Liver (tissue), 9 donors: ENCODE measurements around the gene TSKU. TPM values are rescaled to one million over a fixed set of nuclear protein-coding genes. Genes with fewer than 3 reads are reported as not detected.

Experiments
- DNase-seq: peaks from one replicate; pipeline ENCODE4 v3.0.0-alpha.2; 2017; ENCODE audit warnings: low spot score
- H3K27ac ChIP-seq, 2 donors: one replicate each; pipeline ENCODE4 v1.7.0; 2013; ENCODE audit warnings: inconsistent platforms in 2 of 2, low read length in 2 of 2, control low read depth in 1 of 2, low read depth in 1 of 2, mild to moderate bottlenecking in 1 of 2
- H3K27me3 ChIP-seq, 4 donors: one replicate each; pipeline versions ENCODE4 v1.6.1 to v1.7.0; 2013; ENCODE audit warnings: low read length in 3 of 4, inconsistent platforms in 1 of 4, mild to moderate bottlenecking in 1 of 4, moderate library complexity in 1 of 4; ENCODE audit not compliant: control insufficient read depth in 4 of 4, insufficient read depth in 4 of 4
- H3K36me3 ChIP-seq, 4 donors: one replicate each; pipeline versions ENCODE4 v1.6.1 to v1.7.0; 2013; ENCODE audit warnings: low read length in 3 of 4, mild to moderate bottlenecking in 3 of 4, low read depth in 1 of 4, moderate library complexity in 1 of 4; ENCODE audit not compliant: control insufficient read depth in 4 of 4, insufficient read depth in 3 of 4
- H3K4me1 ChIP-seq, 4 donors: one replicate each; pipeline versions ENCODE4 v1.6.1 to v1.7.0; 2013; ENCODE audit warnings: low read length in 3 of 4, mild to moderate bottlenecking in 3 of 4, moderate library complexity in 1 of 4; ENCODE audit not compliant: control insufficient read depth in 4 of 4, insufficient read depth in 4 of 4
- H3K4me3 ChIP-seq, 3 donors: one replicate each; pipeline versions ENCODE4 v1.6.1 to v1.7.0; 2013; ENCODE audit warnings: low read length in 3 of 3, control low read depth in 1 of 3, low read depth in 1 of 3, mild to moderate bottlenecking in 1 of 3
- H3K9ac ChIP-seq, 2 donors: one replicate each; pipeline ENCODE4 v1.7.0; 2013; ENCODE audit warnings: low read length in 2 of 2, mild to moderate bottlenecking in 2 of 2, moderate library complexity in 2 of 2, control low read depth in 1 of 2, low read depth in 1 of 2
- H3K9me3 ChIP-seq, 4 donors: one replicate each; pipeline versions ENCODE4 v1.6.1 to v1.7.0; 2013; ENCODE audit warnings: low read length in 3 of 4; ENCODE audit not compliant: control insufficient read depth in 4 of 4
- ATF3 ChIP-seq: IDR thresholded peaks from 2 replicates; pipeline ENCODE4 v1.6.1; 2016; ENCODE audit warnings: antibody characterized with exemption
- CTCF ChIP-seq: fragments of 150-350 bp; IDR thresholded peaks from 2 replicates; pipeline ENCODE4 v1.5.1; 2017; ENCODE audit warnings: improper control_type of control experiment, low read depth, low read length; ENCODE audit not compliant: missing input control
- EGR1 ChIP-seq, 2 donors: IDR thresholded peaks; 2 replicates each; pipeline ENCODE4 v1.6.1; 2016 to 2018; ENCODE audit warnings: antibody characterized with exemption in 2 of 2, low read depth in 2 of 2
- FOXA1 ChIP-seq: IDR thresholded peaks from 2 replicates; pipeline ENCODE4 v1.6.1; 2016; ENCODE audit warnings: antibody characterized with exemption
- FOXA2 ChIP-seq: IDR thresholded peaks from 2 replicates; pipeline ENCODE4 v1.6.1; 2016; ENCODE audit warnings: antibody characterized with exemption
- GABPA ChIP-seq, 2 donors: IDR thresholded peaks in 1 of 2; conservative IDR thresholded peaks in 1 of 2; 2 replicates each; pipeline ENCODE4 v1.6.1; 2016; ENCODE audit warnings: antibody characterized with exemption in 2 of 2, mild to moderate bottlenecking in 1 of 2, moderate library complexity in 1 of 2
- HNF4A ChIP-seq, 2 donors: conservative IDR thresholded peaks; 2 replicates each; pipeline ENCODE4 v1.6.1; 2016; ENCODE audit warnings: antibody characterized with exemption in 2 of 2, mild to moderate bottlenecking in 2 of 2
- HNF4G ChIP-seq: IDR thresholded peaks from 2 replicates; pipeline ENCODE4 v1.6.1; 2016; ENCODE audit warnings: antibody characterized with exemption
- JUND ChIP-seq, 2 donors: IDR thresholded peaks; 2 replicates each; pipeline ENCODE4 v1.6.1; 2016; ENCODE audit warnings: antibody characterized with exemption in 2 of 2
- MAX ChIP-seq: IDR thresholded peaks from 2 replicates; pipeline ENCODE4 v1.6.1; 2016; ENCODE audit warnings: antibody characterized with exemption
- NR2F2 ChIP-seq: IDR thresholded peaks from 2 replicates; pipeline ENCODE4 v1.6.1; 2016; ENCODE audit warnings: antibody characterized with exemption
- RAD21 ChIP-seq, 2 donors: IDR thresholded peaks; 2 replicates each; pipeline ENCODE4 v1.6.1; 2016; ENCODE audit warnings: antibody characterized with exemption in 2 of 2, mild to moderate bottlenecking in 2 of 2
- REST ChIP-seq: IDR thresholded peaks from 2 replicates; pipeline ENCODE4 v1.6.1; 2016; ENCODE audit warnings: antibody characterized with exemption, mild to moderate bottlenecking
- RXRA ChIP-seq, 2 donors: IDR thresholded peaks; 2 replicates each; pipeline ENCODE4 v1.6.1; 2017 to 2018; ENCODE audit warnings: antibody characterized with exemption in 2 of 2, mild to moderate bottlenecking in 1 of 2
- TAF1 ChIP-seq: conservative IDR thresholded peaks from 2 replicates; pipeline ENCODE4 v1.6.1; 2016; ENCODE audit warnings: antibody characterized with exemption, mild to moderate bottlenecking
- YY1 ChIP-seq: IDR thresholded peaks from 2 replicates; pipeline ENCODE4 v1.6.1; 2016; ENCODE audit warnings: antibody characterized with exemption, mild to moderate bottlenecking
- ZBTB33 ChIP-seq: IDR thresholded peaks from 2 replicates; pipeline ENCODE4 v1.6.1; 2016; ENCODE audit warnings: antibody characterized with exemption
- WGBS: extraction: QIAGEN DNeasy Blood & Tissue Kit; methylation state at CpG from one replicate; pipeline ENCODE4 v1.1.7; 2013; 5-methylcytosine and 5-hydroxymethylcytosine counted together
- polyA plus RNA-seq, 2 donors: library from polyadenylated mRNA; stranded (reverse) in 1 of 2; unstranded in 1 of 2; fragments of 200-250 nt in 1 of 2; fragments of >200 nt in 1 of 2; fragmentation: Nextera tagmentation in 1 of 2; extraction: Ambion mirVana in 1 of 2; gene quantifications; one replicate each; pipeline versions ENCODE4 v1.2.1 to v1.2.3, GENCODE V29; 2013 to 2015
- total RNA-seq, 2 donors: library from RNA; depleted of rRNA; stranded (reverse); fragments of >200 nt; gene quantifications; one replicate each; pipeline ENCODE4 v1.2.3, GENCODE V29; 2014
- donor health status: healthy.
- donor health status: healthy.
- donor health status: healthy.
- donor health status: healthy.
- donor health status: healthy.

Gene TSKU
- total and polyA plus RNA-seq, 4 donors, result 3.3 to 492 (median 46.0) TPM

GRCh38 chr11:76835036-76835435, 51.9 kb downstream of the TSKU start:
- Histone ChIP-seq H3K9me3 (no peaks in the 10 kb centered on the region), H3K4me1 (peaks cover 0 to 5% (median 0%) of the 10 kb centered on the region in 4 donors), H3K27ac (no peak overlapping the region), H3K4me3 (no peak overlapping the region), H3K9ac (no peak overlapping the region), H3K27me3 (no peaks in the 10 kb centered on the region), H3K36me3 (no peaks in the 10 kb centered on the region)
- TF ChIP-seq GABPA (IDR thresholded peaks at IDR 0.05 in 1 of 2, conservative IDR thresholded peaks at IDR 0.05 in 1 of 2), result no peak
- TF ChIP-seq REST, result no peak
- TF ChIP-seq HNF4A (conservative IDR thresholded peaks at IDR 0.05), result no peak
- TF ChIP-seq FOXA1, result no peak
- no peak for TF ChIP-seq RAD21 (IDR thresholded peaks at IDR 0.05)
- no peak for TF ChIP-seq TAF1
- no peak for TF ChIP-seq ZBTB33
- TF ChIP-seq EGR1 (IDR thresholded peaks at IDR 0.05; ENCODE audit: low read depth in 2 of 2), result no peak
- TF ChIP-seq RXRA (IDR thresholded peaks at IDR 0.05), result no peak
- TF ChIP-seq HNF4G, result no peak
- no peak for TF ChIP-seq YY1
- no peak for TF ChIP-seq ATF3
- no peak for TF ChIP-seq CTCF
- no peak for TF ChIP-seq FOXA2
- TF ChIP-seq NR2F2, result no peak
- no peak for TF ChIP-seq MAX
- TF ChIP-seq JUND (IDR thresholded peaks at IDR 0.05), result no peak
- DNase-seq, result no peak
- 80% methylated on average over 2 of the region's 2 CpGs for WGBS
